HL-60 (cell line): ENCODE results near the gene ISLR2.

Experiments
- CTCF ChIP-seq: IDR thresholded peaks from one replicate; pipeline ENCODE4 v1.5.1; 2011; ENCODE audit warnings: low read length, control low read depth, inconsistent platforms; ENCODE audit not compliant: insufficient read depth
- POLR2AphosphoS5 ChIP-seq: IDR thresholded peaks from 2 replicates; pipeline ENCODE4 v1.6.1; 2012; ENCODE audit warnings: low read depth

DNA sequence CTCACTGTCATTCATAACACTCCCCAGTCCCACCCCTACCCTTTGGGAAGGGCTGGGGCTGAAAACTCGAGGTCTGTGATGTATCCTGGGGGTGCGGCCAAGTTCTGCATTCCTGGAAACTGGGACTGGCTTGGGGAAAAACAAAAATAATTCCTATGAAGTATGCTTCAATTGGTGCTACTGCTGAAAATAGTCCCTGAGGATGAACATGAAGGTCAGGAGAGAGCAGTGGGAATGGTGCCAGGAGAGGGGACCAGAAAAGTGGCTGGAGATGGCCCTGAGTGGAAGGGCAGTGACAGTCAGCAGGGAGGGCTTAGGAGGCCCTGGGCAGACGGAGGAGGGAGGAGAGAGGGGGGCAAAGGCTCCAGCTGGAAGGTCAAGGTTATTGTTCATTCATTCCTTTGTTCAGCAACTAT, 38.3 kb downstream of the ISLR2 start:
- no peak for TF ChIP-seq CTCF
- TF ChIP-seq POLR2AphosphoS5, result no peak
